Upper lobe of left lung (tissue), 6 donors: ENCODE results near the gene MAPK11. TPM values are rescaled to one million over a fixed set of nuclear protein-coding genes. Genes with fewer than 3 reads are reported as not detected.

Experiments
- ATAC-seq, 2 donors: fragments of 200-7000 bp; cut with Tn5 transposase; one replicate each; pipeline ENCODE4 v1.9.1; 2022; ENCODE audit warnings: mild to moderate bottlenecking in 2 of 2, moderate library complexity in 2 of 2; ENCODE audit not compliant: low FRiP score in 2 of 2
- DNase-seq, 2 donors: peaks; one replicate each; pipeline ENCODE4 v3.0.0-alpha.2; 2019 to 2020
- H3K27ac ChIP-seq, 4 donors: fragments of 200-600 bp; sonication (generic); one replicate each; pipeline ENCODE4 v1.5.1; 2016 to 2019
- H3K27me3 ChIP-seq, 4 donors: fragments of 200-600 bp; sonication (generic); one replicate each; pipeline ENCODE4 v1.5.1; 2017 to 2019
- H3K36me3 ChIP-seq, 4 donors: fragments of 200-600 bp; sonication (generic); one replicate each; pipeline ENCODE4 v1.5.1; 2016 to 2019
- H3K4me1 ChIP-seq, 4 donors: fragments of 200-600 bp; sonication (generic); one replicate each; pipeline ENCODE4 v1.5.1; 2018 to 2019
- H3K4me3 ChIP-seq, 4 donors: fragments of 200-600 bp; sonication (generic); one replicate each; pipeline ENCODE4 v1.5.1; 2017 to 2019; ENCODE audit warnings: mild to moderate bottlenecking in 2 of 4, moderate library complexity in 1 of 4
- H3K9me3 ChIP-seq, 4 donors: fragments of 200-600 bp; sonication (generic); one replicate each; pipeline ENCODE4 v1.5.1; 2018 to 2019
- CTCF ChIP-seq, 6 experiments: fragments of 450-650 bp in 4 of 6; fragments of 200-600 bp in 2 of 6; sonication (generic) in 2 of 6; IDR thresholded peaks; one replicate each; pipeline ENCODE4 v1.5.1; 2016 to 2019; ENCODE audit warnings: antibody characterized with exemption in 6 of 6
- EP300 ChIP-seq, 4 donors: sonication (generic); formaldehyde crosslinking; IDR thresholded peaks; one replicate each; pipeline ENCODE4 v1.5.1; 2017; ENCODE audit warnings: antibody characterized with exemption in 4 of 4, control low read depth in 2 of 4
- POLR2A ChIP-seq, 4 donors: fragments of 450-650 bp; IDR thresholded peaks; one replicate each; pipeline ENCODE4 v1.5.1; 2016 to 2017; ENCODE audit warnings: antibody characterized with exemption in 4 of 4, mild to moderate bottlenecking in 2 of 4
- POLR2AphosphoS5 ChIP-seq, 2 donors: sonication (generic); formaldehyde crosslinking; IDR thresholded peaks; one replicate each; pipeline ENCODE4 v1.5.1; 2017; ENCODE audit warnings: antibody characterized with exemption in 2 of 2
- WGBS, 2 donors: methylation state at CpG; one replicate each; pipeline ENCODE4 v1.1.5; 2017 to 2018; 5-methylcytosine and 5-hydroxymethylcytosine counted together
- total RNA-seq, 6 donors: library from RNA; depleted of rRNA in 4 of 6; stranded (reverse); fragments of >200 nt in 4 of 6; gene quantifications; one replicate each; pipeline versions ENCODE4 v1.1.0 to v1.2.1, GENCODE V29; 2016 to 2021
- donor health status: DM: no; HTN: no; CAD: no; lungs with moderate emphysema.
- donor health status: DM: no; HTN: yes; CAD: no; lungs with severe emphysema.

Gene MAPK11
- total RNA-seq, 6 donors from 2014 or later, result 3.1 to 27.3 (median 8.6) TPM

GRCh38 chr22:50317674-50318073 is 47.5 kb upstream of the MAPK11 start:
- no peak for TF ChIP-seq POLR2AphosphoS5 (IDR thresholded peaks at IDR 0.05)
- TF ChIP-seq POLR2A (IDR thresholded peaks at IDR 0.05), result no peak
- TF ChIP-seq EP300 (IDR thresholded peaks at IDR 0.05), result no peak
- no peak for TF ChIP-seq CTCF (IDR thresholded peaks at IDR 0.05)
- Histone ChIP-seq H3K9me3 (no peaks in the 10 kb centered on the region), H3K36me3 (no peaks in the 10 kb centered on the region), H3K27ac (no peak overlapping the region), H3K27me3 (no peaks in the 10 kb centered on the region), H3K4me1 (peaks cover 14 to 24% (median 16%) of the 10 kb centered on the region in 4 donors), H3K4me3 (no peak overlapping the region)
- ATAC-seq, result no peak
- WGBS, 2 donors, result 95% methylated on average over 7 of the region's 7 CpGs; no CpG with 5 or more reads in 1 of the 2 donors
- peak in 1 of 2 donors; percentile 66 for DNase-seq

- 92% methylated on average over 9 of the region's 9 CpGs; no CpG with 5 or more reads in 1 of the 2 donors for WGBS, 2 donors
- Histone ChIP-seq H3K4me1 (peaks cover 14 to 24% (median 16%) of the 10 kb centered on the region in 4 donors), H3K36me3 (no peaks in the 10 kb centered on the region), H3K27ac (no peak overlapping the region), H3K9me3 (no peaks in the 10 kb centered on the region), H3K27me3 (no peaks in the 10 kb centered on the region), H3K4me3 (no peak overlapping the region)
- no peak for ATAC-seq
- TF ChIP-seq POLR2A (IDR thresholded peaks at IDR 0.05), result no peak
- no peak for TF ChIP-seq POLR2AphosphoS5 (IDR thresholded peaks at IDR 0.05)
- no peak for TF ChIP-seq EP300 (IDR thresholded peaks at IDR 0.05)
- TF ChIP-seq CTCF (IDR thresholded peaks at IDR 0.05), result no peak
- peak in 1 of 2 donors; percentile 43 for DNase-seq
Measured at GRCh38 chr22:50317178-50317577, 47.0 kb upstream of the MAPK11 start.

GRCh38 chr22:50316114-50317065 is 46.2 kb upstream of the MAPK11 start:
- no peak for ATAC-seq
- peaks cover 14 to 24% (median 16%) of the 10 kb centered on the region in 4 donors for H3K4me1 ChIP-seq
- peak in 1 of 2 donors; percentile 79 for DNase-seq
- TF ChIP-seq EP300 (IDR thresholded peaks at IDR 0.05) (no peak), CTCF (IDR thresholded peaks at IDR 0.05) (no peak), POLR2AphosphoS5 (IDR thresholded peaks at IDR 0.05) (no peak), POLR2A (IDR thresholded peaks at IDR 0.05) (no peak)
- H3K36me3 ChIP-seq, result peaks cover 0 to 3% (median 0%) of the 10 kb centered on the region in 4 donors
- no peaks in the 10 kb centered on the region for H3K27me3 ChIP-seq
- H3K27ac ChIP-seq, result no peak overlapping the region
- WGBS, 2 donors, result 94 to 97% methylated on average over 6 to 22 of the region's 45 CpGs
- H3K9me3 ChIP-seq, result no peaks in the 10 kb centered on the region
- no peak overlapping the region for H3K4me3 ChIP-seq

- Histone ChIP-seq H3K27me3 (no peaks in the 10 kb centered on the region), H3K27ac (peak overlapping the region in 1 of 4 donors; percentile 77), H3K4me3 (no peak overlapping the region), H3K9me3 (no peaks in the 10 kb centered on the region), H3K4me1 (peaks cover 14 to 24% (median 16%) of the 10 kb centered on the region in 4 donors), H3K36me3 (peaks cover 0 to 3% (median 0%) of the 10 kb centered on the region in 4 donors)
- ATAC-seq (no peak), DNase-seq (peak in 1 of 2 donors; percentile 46)
- WGBS, 2 donors, result 93 to 96% methylated on average over 11 to 14 of the region's 18 CpGs
- no peak for TF ChIP-seq CTCF (IDR thresholded peaks at IDR 0.05)
- no peak for TF ChIP-seq POLR2AphosphoS5 (IDR thresholded peaks at IDR 0.05)
- no peak for TF ChIP-seq EP300 (IDR thresholded peaks at IDR 0.05)
Measured at GRCh38 chr22:50315289-50316113, 45.3 kb upstream of the MAPK11 start.
